ENCODE results near the gene HOXC11.

Gene HOXC11

DNA sequence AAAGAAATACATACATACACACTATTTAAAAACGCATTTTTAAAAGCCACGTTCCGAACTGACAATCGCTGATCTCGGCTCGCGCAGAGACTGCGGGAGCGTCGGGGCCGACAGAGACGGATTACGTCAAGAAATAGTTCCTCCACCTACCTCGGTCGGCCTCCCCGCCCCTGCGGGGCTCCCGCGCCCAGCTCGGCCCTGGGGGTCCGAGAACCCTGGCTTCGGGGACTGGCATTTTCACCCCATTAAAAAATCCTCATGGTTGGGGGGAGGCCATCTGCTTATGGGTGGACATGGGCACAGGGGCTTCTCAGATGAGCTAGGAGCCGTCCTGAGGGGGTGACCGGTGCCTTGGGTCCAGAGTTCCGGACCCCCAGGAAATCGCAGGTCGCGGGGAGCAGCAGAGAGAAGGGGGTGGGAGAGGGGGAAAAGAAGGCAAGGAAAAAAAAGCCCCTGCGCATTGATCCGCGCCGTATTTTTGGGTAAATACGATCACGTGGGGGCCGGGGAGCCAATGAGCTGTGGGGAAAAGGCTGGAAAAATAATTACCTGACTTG lies 26.7 kb downstream of the HOXC11 start:
- no peak for DNase-seq

GRCh38 chr12:54000116-54001114 lies 27.5 kb downstream of the HOXC11 start, which contains the start of gene HOXC9:
Gene HOXC9 (plus strand): TSS chr12:54000161. CDS start chr12:54000189, 28 bp downstream.
- no peak for DNase-seq

GRCh38 chr12:54001283-54002187 lies 28.6 kb downstream of the HOXC11 start:
- DNase-seq: no peak

DNA sequence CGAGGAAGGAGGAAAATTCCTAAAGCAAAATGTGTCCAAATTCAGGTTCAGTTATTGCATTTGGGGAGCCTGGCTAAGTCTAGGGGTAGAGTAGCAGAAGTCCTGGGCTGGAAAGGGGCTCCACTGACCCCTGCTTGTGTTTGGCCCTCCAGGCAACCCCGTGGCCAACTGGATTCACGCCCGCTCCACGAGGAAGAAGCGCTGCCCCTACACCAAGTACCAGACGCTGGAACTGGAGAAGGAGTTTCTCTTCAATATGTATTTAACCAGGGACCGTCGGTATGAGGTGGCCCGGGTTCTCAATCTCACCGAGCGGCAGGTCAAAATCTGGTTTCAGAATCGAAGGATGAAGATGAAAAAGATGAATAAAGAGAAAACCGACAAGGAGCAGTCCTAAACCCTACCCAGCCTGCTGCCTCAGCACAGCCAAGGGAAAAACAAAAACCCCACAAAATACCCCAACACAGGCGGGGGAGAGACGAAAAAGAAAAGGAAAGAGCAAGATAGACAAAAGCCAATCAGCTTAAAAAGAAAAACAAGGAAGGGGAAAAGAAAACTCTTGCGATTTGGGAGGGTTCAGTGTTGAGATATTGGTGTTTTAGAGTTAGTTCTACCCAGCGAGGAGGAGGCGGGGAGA lies 29.5 kb downstream of the HOXC11 start:
- no peak for DNase-seq

GRCh38 chr12:54002915-54003389 lies 30.0 kb downstream of the HOXC11 start:
- DNase-seq: no peak

DNA sequence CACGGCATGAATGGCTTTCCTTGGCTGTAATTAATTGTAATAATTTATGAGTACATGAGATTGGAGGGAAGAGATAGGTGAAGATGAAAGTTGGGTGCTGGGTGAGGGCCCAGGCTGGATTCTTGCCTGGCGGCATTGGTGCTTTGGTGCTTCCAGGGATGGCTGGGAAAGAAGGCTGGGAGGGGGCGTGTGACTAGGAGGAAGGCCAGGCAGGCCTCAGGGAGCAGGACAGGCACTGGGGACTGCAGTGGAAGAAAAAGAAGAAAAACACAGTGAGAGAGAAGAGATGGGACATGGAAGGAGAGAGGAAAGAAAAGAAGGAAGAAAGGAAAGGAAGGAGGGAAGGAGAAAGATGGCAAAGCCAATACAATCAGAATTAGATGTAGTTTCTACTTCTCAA lies 30.7 kb downstream of the HOXC11 start:
- DNase-seq: no peak

DNA sequence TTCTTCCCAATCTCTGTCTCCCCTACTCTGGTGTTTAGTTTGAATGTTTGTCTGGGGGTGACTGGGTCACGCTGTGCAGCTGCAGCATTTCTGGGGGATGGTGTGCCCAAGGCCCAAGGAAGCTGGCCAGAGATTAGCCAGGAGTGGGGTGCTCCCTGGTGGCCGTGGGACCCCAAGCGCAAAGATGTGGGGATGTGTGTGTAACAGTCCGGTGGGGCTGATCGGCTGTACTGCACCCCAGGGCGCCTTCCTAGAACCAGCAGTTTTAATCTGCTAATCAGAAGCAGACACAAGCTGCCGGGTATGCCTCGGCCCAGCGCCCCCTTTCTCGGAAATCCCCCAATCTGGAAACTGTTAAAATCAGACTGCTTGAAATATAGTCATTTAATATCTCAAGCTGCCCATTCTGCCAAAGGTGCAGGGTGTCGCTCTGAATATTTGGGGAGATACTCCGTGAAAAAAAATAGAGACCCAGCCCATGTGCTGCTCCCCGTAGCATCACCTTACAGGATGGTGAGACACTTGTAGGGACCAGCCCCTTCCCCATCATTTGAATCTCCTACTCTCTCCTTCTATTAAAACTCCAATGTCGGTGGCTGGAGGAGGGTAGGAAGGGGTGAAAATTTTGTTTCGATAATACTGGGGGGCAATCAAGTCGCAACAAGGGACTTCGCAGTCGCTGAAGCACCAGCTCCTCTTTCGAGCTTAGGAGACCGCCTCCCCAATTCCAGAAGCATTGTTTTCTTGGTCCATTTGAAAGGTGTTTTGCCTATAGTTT lies 31.3 kb downstream of the HOXC11 start:
- DNase-seq: no peak

- DNase-seq: no peak
Measured at GRCh38 chr12:54004841-54005530, 32.1 kb downstream of the HOXC11 start.

DNA sequence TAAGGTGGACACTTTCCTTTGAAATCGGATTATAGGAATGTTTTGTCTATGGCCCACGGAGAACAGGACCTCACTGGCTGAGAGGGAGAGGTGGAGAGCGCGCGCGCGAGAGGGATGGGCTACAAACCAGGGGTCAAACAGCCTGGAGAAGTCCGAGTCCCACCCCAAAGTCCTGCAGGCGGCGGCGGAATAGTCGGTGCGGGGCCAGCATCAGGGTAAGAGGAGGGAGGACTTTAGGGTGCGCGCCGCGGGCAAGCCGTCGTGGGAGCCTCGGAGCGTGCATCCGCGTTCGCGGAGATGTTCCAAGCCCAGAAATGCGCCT lies 32.6 kb downstream of the HOXC11 start:
- DNase-seq: no peak

DNA sequence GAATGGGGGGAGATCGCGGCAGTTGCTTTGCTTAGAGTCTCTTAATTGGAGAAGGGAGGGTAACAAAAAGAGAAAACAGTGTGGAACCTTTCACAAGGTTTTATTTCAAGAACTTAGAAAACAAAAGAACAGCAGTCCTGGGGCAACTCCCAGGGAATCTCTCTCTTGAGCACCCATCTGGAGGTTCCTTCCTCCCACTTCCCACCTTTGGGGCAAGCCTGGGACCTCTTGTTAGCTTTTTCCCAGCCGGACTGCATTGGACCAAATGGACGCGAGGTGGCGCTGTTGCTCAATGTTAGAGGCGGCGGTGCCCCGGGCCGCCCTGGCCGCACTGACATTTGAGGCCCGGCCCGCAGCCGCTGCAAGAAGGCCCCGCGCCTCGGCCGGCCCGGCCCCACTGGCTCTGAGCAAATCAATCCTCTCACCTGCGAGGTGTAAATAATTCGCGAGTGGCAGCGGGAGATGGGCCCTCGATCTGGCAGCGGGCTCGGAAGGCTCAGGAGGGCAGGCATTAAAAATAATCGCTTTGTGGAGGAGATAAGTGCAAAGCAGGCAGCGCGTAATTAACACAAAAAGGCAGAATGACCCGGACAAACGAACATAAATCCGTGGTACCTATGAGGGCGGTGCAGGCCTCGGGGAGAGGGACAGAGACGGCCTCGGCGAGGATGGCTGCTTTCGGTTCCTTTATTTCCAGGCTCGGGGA lies 33.1 kb downstream of the HOXC11 start:
- peak; percentile 95 for DNase-seq

GRCh38 chr12:54006559-54007220 lies 33.8 kb downstream of the HOXC11 start:
- DNase-seq: no peak

GRCh38 chr12:54007538-54008259 lies 34.8 kb downstream of the HOXC11 start:
- no peak for DNase-seq

- no peak for DNase-seq
Measured at GRCh38 chr12:54008260-54008552, 35.3 kb downstream of the HOXC11 start.

DNA sequence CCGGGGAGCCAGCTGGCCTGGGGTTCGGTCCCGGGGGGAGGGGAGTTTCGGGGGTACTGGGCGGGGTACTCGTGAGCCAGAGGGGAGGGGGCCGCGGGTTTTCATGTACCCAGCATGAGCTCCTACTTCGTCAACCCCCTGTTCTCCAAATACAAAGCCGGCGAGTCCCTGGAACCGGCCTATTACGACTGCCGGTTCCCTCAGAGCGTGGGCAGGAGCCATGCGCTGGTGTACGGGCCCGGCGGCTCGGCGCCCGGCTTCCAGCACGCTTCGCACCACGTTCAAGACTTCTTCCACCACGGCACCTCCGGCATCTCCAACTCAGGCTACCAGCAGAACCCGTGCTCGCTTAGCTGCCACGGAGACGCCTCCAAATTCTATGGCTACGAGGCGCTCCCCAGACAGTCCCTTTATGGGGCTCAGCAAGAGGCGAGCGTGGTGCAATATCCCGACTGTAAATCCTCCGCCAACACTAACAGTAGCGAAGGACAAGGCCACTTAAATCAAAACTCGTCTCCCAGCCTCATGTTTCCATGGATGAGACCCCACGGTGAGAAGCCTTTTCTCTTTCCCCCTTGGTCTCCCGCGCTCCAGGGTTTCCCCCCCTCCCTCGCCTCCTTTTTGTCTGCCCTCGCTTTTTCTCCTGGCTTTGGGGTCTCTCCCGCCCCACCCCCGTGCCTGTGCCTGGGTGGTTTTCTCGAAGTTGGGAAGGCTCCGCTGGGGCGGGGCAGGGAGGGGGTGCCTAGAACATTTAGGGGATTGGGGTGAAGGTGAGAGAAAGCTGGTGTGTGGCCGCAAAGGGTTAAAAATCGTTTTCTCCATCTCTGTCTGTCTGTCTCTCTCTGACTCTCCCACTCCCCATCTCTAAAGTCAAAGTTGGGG lies 36.5 kb downstream of the HOXC11 start:
- DNase-seq: peak; percentile 72

DNA sequence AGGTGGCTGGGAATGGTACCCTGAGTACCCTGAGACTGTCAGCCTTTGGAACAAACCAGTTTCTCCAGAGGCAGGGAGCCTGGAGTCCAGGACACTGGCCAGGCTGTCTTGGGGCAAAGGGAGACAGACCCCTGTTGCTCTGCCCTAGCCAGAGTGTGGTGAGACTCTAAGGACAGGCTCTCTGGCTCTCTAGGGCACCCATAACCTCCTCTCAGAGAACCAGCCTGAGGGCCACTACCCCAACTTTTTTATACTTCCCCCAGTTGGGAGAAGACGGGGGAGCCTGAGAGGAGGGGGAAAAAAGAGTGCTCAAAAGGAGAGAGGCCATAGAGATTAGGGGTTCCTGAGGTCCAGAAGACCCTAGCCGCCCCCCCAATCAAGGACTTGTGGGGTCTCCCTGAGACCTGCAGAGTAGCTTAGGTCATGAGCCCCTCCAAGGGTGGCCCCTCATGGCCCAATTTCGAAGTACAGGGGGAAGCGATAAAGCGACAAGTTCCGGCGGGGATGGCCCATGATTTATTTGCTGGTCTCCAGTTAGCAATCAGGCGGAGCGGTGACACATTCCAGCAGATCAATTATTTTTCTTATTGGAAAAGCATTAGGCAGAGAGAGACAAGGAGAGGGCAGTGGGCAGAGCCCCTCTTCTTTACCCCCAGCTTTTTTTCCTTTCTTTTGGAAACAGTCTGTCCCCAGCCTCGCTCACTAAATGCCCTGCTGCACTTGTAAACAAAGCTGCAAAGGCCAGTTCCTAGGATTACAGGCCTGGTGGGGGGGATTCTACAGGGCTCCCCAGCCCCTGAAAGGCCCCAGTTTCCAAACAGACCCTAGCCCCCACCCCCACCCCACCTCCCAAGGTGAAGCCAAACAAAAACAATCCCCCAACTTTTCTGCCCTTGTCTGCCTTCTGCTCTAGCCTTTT lies 37.4 kb downstream of the HOXC11 start:
- no peak for DNase-seq

DNA sequence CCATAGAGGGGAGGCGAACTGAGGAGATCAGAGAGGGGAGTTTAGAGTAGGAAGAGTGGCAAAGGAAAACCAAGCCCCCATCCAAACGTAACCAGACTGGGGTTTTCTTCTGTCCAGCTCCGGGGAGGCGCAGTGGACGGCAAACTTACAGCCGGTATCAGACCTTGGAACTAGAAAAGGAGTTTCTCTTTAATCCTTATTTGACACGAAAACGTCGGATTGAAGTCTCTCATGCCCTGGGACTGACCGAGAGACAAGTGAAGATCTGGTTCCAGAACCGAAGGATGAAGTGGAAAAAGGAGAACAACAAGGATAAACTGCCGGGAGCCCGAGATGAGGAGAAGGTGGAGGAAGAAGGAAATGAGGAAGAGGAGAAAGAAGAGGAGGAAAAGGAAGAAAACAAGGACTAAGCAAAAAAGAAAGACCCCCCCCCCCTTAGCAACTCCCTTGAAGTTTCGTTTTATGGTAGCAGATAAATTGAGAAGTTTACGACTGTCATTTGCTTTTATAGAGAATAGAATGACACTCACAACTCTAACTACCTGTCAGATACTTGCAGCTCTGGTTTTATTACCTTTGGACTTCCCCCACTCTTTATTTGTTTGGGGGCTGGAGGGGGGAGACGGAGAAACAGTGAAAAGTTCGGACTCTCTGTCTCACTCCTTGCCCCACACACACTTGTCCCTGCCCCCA lies 38.2 kb downstream of the HOXC11 start:
- no peak for DNase-seq

All from activated effector memory CD4-positive, alpha-beta T cell treated with anti-CD3 and anti-CD28 coated beads, Interleukin-2, amount 50 U/mL, for 16 hours (primary cell).